Measurements from ENCODE around the gene ZFYVE28.

Gene ZFYVE28

DNA sequence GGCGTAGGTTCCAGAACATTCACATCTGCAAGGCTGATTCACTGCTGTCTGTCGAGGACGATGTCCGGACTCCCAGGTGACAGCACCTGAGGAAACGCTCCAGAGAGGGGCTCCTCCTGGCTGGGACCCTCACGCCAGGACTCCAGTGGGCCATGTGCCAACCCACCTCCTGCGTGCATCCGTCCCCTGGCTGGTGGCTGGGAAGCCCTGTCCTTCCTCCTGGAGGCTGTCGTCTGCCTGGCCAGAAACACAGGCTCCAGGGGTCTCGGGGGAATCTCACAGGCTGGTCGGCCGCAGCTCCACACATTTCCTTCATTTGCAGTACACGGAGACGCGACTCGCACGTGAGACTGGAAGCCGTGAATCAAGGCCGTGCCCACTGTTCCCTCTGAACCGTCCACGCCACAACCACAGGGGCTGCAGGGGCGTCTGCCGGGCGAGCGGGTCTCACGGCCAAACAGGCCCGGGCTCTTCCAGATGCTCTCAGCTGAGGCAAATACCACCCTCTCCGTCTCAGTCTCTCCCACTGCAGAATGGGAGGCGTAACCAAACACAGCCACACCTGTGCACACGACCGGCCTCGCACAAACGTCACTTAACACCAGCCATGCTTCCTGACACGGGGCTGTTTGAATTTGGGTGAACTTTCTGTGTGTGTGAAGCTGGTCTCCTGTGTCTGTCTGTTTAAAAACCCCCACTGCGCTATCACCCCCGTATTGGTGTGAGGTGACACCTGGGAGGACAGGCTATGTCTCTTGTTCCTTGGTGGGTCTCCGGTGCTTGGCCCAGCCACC lies 117.8 kb downstream of the ZFYVE28 start:
- DNase-seq, result no peak

DNA sequence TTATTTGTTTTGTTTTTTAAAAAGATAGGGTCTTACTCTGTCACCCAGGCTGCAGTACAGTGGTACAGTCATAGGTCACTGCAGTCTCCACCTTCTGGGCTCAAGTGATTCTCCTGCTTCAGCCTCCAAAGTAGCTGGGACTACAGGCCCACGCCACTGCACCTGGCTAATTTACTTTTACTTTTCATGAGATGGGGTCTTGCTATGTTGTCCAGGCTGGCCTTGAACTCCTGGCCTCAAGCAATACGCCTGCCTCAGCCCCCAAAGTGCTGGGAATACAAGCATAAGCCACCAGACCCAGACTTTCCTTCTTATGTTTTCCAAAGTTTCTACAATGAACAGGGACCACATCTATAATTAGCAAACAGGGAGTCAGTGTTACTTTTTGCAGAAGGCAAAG lies 118.7 kb downstream of the ZFYVE28 start:
- DNase-seq, result no peak

GRCh38 chr4:2298532-2298991 lies 119.9 kb downstream of the ZFYVE28 start:
- no peak for DNase-seq

DNA sequence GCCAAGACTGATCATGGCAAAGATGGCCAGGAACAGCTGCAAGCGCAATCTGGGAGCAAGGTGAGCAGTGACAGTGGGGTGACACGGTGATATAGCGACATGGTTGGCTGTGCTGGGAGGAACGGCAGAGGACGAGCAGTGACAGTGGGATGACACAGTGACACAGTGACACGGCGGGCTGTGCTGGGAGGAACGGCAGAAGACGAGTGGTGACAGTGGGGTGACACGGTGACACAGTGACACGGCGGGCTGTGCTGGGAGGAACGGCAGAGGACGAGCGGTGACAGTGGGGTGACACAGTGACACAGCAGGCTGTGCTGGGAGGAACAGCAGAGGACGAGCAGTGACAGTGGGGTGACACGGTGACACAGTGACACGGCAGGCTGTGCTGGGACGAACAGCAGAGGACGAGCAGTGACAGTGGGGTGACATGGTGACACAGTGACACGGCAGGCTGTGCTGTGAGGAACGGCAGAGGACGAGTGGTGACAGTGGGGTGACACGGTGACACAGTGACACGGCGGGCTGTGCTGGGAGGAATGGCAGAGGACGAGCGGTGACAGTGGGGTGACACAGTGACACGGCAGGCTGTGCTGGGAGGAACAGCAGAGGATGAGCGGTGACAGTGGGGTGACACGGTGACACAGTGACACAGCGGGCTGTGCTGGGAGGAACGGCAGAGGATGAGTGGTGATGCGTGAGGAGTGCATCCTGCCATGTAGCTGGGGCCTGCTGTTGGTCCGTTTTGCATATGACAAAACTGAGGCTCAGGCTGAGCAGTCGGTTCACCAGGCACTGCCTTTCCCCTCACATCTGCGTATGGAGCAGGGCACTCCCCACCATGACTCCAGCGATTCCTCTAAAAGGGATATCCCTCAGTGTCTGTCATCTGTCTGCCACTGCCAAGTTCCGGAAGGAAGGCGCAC lies 120.6 kb downstream of the ZFYVE28 start:
- DNase-seq, result no peak

DNA sequence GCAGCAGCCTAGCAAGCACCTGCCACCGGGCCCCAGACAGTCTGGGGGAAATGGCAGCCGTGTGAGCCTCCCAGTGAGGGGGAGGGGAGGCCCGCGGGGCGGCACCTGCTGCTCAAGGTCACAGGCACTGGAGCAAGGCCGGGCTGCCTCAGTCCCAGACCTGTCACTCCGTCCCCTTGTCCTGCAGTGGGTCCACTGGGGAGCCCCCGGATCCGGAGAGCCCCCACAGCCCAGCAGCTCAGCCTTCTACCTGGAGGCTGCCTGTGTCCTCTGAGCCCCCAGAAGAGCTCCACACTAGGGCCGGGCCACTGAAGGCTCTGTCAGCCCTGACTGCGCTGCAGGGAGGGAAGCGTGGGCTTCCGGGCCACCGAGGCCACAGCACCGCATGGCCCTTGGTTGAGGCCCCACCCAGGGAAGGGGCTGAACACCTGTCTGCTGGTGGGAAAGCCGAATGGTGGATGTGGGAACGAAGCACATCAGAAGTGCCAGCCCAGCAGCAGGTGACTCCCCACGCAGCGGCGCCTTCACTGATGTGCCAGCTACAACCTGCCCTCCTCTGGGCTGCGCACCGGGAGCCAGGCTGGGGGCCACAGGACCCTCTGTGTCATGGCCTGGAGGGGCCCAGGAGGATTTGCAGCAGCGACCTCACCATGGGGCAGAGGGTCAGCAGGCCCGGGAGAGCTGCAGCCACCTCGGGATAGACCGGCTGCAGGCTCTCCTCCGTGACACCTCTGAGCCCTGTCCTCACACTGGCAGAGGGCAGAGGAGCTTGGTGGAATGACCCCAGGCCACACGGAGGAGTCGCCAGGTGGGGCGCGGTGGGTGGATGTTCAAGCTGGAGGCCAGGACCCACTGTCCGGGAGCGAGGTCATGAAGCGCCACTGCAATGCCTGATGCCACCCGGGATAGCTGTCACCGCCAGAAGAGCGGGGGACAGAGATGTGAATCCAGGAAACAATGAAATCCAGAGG lies 121.5 kb downstream of the ZFYVE28 start:
- DNase-seq, result no peak

- DNase-seq, result no peak
Observed at GRCh38 chr4:2295900-2296442, 122.5 kb downstream of the ZFYVE28 start.

DNA sequence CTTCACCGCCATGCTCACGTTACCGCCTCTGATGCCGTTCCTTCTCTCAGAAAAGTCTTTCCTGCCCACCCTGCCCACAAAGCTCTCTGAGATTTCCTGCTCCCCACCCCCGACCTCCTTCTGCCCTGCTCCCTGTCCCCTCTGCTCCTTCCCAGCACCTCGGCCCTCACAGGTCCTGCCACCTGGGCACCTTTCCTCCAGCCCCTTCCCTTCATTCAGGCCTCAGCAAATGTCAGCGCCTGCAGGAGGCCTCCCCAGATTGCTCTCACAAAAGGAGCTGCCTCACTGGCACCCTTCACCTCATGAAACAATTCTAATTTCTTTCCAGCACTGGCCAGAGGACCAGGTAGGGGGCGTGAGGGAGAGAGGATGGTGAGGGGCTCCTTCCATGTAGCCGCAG lies 122.9 kb downstream of the ZFYVE28 start:
- no peak for DNase-seq

DNA sequence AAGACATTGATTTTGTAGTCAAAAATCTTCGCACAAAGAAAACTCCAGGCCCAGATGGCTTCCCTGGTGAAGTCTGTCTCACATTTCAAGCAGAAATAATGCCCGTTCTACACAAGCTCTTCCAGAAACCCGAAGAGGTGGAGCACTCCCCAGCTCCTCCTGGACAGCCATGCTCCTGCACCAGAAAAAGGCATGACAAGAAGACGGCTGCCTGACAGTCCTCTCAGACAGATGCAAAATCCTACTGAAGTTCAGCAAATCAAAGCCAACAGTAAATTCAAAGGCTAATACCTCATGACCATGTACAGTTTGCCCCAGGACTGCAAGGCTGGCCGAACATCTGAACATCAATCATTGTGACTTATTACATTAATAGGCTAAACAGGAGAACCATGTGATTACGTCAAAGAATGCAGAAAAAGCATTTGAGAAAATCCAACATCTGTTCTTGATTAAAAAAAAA lies 125.8 kb downstream of the ZFYVE28 start:
- no peak for DNase-seq

DNA sequence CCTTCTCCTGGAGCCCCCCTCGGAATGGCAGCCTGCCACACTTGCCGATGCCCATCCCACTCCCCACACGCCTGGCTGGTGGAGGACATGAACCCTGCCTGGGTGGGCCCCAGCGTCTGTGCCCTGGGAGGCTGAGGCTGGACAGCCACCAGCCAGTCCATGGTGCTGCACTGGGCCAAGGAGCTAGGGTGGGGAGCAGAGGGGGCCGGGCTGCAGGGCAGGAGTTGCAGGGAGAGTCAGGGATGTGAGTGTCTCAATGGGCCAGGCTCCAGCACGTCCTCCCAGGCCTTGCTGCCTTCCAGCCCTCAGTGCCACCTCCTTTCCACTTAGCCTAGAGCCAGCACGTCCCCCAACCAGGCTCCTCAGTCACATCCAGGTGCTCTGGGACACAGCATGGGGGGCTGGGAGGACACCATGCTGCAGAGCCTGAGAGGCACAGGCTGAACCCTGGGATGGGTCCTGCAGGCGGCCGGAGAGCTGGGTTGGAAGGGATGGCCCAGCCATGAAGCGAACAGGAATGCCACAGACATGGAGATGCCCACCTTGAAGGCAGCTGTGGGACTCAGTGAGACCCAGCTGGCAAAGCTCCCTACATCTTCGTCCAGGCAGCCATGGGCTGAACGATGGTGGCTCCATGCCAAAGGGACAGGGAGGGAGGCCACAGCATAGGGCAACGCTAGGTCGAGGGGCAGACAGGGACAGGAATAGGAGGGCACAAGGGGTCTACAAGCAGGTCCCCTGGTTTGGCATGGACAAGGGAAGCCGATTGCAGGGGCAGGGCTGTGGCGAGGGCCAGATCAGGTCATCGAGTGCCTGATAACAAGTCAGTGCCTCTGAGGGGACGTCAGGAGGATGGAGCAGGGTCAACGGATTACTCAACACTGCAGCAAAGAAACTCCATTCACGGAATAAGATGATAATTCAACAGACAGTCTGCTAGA lies 126.5 kb downstream of the ZFYVE28 start:
- DNase-seq, result no peak

GRCh38 chr4:2290974-2291704 lies 127.3 kb downstream of the ZFYVE28 start:
- no peak for DNase-seq

GRCh38 chr4:2290488-2290887 lies 128.0 kb downstream of the ZFYVE28 start:
- no peak for DNase-seq

- DNase-seq, result no peak
Observed at GRCh38 chr4:2289955-2290333, 128.5 kb downstream of the ZFYVE28 start.

DNA sequence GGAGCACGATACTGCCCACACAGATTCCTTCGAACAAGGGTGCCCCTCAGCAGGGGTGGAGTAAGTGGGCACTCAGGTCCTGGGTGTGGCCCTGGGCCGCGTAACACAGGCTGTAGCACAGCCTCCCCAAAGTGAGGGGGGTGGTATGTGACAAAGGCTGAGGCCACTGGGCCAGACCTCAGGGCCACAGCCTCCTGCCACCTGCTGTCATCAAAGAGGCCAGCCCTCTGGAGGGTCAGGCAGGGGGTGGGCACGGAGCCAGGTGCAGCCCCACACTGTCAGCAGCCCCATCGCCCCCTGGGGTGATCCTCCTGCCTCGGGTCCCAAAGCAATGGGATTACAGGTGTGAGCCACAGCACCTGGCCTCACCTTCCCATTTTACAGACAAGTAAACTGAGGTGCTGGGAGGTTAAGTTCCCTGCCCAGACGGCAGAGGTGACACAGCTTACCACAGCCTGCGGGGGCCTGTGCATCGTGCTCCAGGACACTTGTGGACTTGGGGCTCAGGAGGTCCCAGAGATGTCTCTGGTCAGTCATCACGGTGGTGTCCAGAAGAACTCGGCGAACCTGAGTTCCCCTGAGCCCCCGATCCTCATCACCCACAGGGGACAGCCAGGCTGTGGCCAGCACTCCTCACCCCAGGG lies 129.0 kb downstream of the ZFYVE28 start:
- no peak for DNase-seq

GRCh38 chr4:2288051-2288541 lies 130.3 kb downstream of the ZFYVE28 start:
- no peak for DNase-seq

DNA sequence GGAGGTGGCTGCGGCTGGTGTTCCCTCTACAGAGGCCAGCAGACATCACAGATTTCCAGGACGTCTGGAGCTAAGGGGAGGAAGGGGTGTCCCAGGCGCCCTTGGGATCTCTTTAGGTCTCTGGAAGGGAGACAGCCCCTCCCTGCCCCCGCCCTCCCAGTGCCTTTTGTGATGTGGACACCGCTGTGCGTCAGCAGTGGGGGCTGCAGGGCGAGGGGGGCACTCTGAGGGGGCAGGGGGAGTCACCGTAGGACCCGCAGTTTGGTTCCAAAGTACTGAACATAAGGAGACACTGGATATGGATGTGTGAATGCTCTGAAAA lies 130.9 kb downstream of the ZFYVE28 start:
- no peak for DNase-seq

GRCh38 chr4:2286904-2287593 lies 131.4 kb downstream of the ZFYVE28 start:
- no peak for DNase-seq

DNA sequence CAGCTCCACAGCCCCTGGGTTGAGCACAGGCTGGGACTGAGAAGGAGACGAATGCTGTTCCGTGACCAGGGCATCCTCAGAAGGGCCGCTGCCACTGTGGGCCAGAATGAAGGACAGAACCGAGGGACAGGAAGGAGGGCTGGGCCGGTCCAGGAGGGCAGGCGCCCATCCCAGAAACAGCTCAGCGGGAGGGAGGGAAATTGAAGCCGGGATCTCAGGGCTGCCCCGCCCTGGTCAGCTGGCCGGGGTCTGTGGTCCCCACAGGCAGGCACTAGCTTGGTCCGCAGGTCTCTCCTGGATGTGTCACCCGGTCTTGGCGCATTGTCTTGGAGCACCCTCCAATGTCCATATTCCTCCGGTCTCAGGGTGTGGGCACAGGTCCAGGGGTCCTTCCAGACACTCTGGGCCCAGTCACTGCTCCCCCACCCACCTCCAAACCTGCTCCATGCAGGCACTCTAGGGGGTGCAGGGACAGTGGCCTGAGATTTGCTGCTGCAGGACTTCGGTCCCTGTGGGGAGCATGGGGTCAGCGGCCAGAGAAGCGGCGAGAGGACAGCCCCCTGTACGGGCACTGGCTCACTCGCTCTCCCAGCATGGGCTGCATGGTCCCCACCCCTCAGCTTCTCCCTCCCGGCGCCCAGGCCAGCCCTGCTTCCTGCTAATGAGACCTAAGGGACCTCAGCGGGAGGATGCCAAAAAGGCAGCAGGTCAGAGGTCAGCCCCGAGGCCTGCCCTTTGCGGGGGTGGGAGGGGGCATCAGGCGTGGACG lies 132.6 kb downstream of the ZFYVE28 start:
- no peak for DNase-seq

DNA sequence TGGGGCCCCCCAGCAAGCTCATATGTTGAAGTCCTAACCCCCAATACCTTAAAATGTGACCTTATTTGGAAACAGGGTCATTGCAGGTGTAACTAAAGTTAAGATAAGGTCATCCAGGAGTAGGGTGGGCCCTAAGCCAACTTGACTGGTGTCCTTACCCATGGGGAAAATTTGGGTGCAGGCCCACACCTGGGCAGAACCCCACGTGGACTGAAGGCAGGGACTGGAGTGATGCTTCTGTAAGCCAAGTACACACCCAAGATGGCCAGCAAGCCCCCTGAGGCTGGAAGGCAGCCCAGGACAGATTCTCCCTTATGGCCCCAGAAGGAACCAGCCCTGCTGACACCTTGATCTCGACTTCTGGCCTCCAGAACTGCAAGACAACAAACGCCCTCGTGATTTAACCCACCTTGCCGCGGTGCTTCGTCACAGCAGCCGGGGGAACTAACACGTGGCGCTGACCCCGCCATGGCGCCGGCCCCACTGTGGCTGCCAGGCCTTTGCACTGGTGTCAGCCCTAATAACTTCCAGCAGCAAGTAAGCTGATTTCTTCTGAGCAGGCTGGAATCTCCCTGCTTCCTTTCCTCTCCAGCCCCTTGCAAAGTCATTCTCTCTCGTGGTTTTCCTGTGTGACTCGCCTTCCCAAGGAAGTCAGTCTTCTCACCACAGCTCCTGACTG lies 133.4 kb downstream of the ZFYVE28 start:
- DNase-seq, result no peak
